Stimulated activated CD8-positive, alpha-beta memory T cell treated with anti-CD3 and anti-CD28 coated beads, Interleukin-12 subunit alpha, Interleukin-12 subunit beta, amount 100 ng/mL, for 1 hour (primary cell): ENCODE measurements around the gene TMCC2.

Experiments used
- DNase-seq: peaks from one replicate; pipeline ENCODE4 v3.0.0-alpha.2; 2020; ENCODE audit warnings: low read depth

The TMCC2 gene

GRCh38 chr1:205241366-205242030 is 13.8 kb downstream of the TMCC2 start:
- no peak for DNase-seq

GRCh38 chr1:205243350-205244191 is 15.8 kb downstream of the TMCC2 start:
- DNase-seq: no peak

- DNase-seq: no peak
Measured at GRCh38 chr1:205244384-205244783, 16.6 kb downstream of the TMCC2 start.

GRCh38 chr1:205245096-205245495 is 17.4 kb downstream of the TMCC2 start:
- no peak for DNase-seq

- no peak for DNase-seq
Measured at GRCh38 chr1:205246351-205247119, 18.8 kb downstream of the TMCC2 start.

- no peak for DNase-seq
Measured at GRCh38 chr1:205247130-205247921, 19.6 kb downstream of the TMCC2 start.

GRCh38 chr1:205248793-205249601 is 21.3 kb downstream of the TMCC2 start:
- DNase-seq: no peak

- no peak for DNase-seq
Measured at GRCh38 chr1:205249651-205250050, 21.9 kb downstream of the TMCC2 start.

GRCh38 chr1:205250699-205251098 is 23.0 kb downstream of the TMCC2 start:
- DNase-seq: no peak

GRCh38 chr1:205251576-205251975 is 23.8 kb downstream of the TMCC2 start:
- no peak for DNase-seq

- peak; percentile 71 for DNase-seq
Measured at GRCh38 chr1:205255941-205256780, 28.4 kb downstream of the TMCC2 start.

GRCh38 chr1:205256951-205257625 is 29.3 kb downstream of the TMCC2 start:
- no peak for DNase-seq

- no peak for DNase-seq
Measured at GRCh38 chr1:205257735-205258134, 30.0 kb downstream of the TMCC2 start.

GRCh38 chr1:205258261-205258691 is 30.5 kb downstream of the TMCC2 start:
- DNase-seq: no peak

- no peak for DNase-seq
Measured at GRCh38 chr1:205258719-205259118, 31.0 kb downstream of the TMCC2 start.

GRCh38 chr1:205259324-205259832 is 31.6 kb downstream of the TMCC2 start:
- no peak for DNase-seq

GRCh38 chr1:205259998-205260397 is 32.3 kb downstream of the TMCC2 start:
- no peak for DNase-seq

GRCh38 chr1:205260948-205261732 is 33.4 kb downstream of the TMCC2 start:
- DNase-seq: no peak
